CD4-positive, alpha-beta memory T cell (primary cell): ENCODE results near the gene TMEM150A. TPM values are rescaled to one million over a fixed set of nuclear protein-coding genes. Genes with fewer than 3 reads are reported as not detected.

Experiments
- CTCF ChIA-PET: fragments of 350-600 bp; sonication (Branson Sonifier 250); formaldehyde crosslinking; loops from one replicate; lab custom pipeline; 2021; ENCODE audit warnings: inconsistent platforms; ENCODE audit not compliant: partially characterized antibody; lab: Charles Lee
- POLR2A ChIA-PET: fragments of 350-600 bp; sonication (Branson Sonifier 250); formaldehyde crosslinking; loops from one replicate; lab custom pipeline; 2021; ENCODE audit not compliant: partially characterized antibody; lab: Charles Lee
- DNase-seq, 5 donors: peaks; one replicate each; pipeline versions ENCODE4 v3.0.0 to v3.0.0-alpha.2; 2020 to 2022; ENCODE audit warnings: mixed read lengths in 1 of 5
- H3K27ac ChIP-seq: one replicate; pipeline ENCODE4 v1.7.0; 2013; ENCODE audit warnings: low read depth, low read length
- H3K27me3 ChIP-seq: 2 replicates; pipeline ENCODE4 v1.7.0; 2013; ENCODE audit warnings: mild to moderate bottlenecking, low read length, moderate library complexity; ENCODE audit not compliant: insufficient read depth
- H3K36me3 ChIP-seq: 2 replicates; pipeline ENCODE4 v1.7.0; 2013; ENCODE audit warnings: mild to moderate bottlenecking, low read length, moderate library complexity; ENCODE audit not compliant: insufficient read depth
- H3K4me1 ChIP-seq: 2 replicates; pipeline ENCODE4 v1.7.0; 2013; ENCODE audit warnings: mild to moderate bottlenecking, low read length, moderate library complexity; ENCODE audit not compliant: insufficient read depth
- H3K4me3 ChIP-seq, 2 donors: one replicate each; pipeline ENCODE4 v1.7.0; 2013; ENCODE audit warnings: low read length in 2 of 2, mild to moderate bottlenecking in 1 of 2
- H3K9me3 ChIP-seq, 2 donors: one replicate each; pipeline ENCODE4 v1.7.0; 2013; ENCODE audit warnings: low read length in 2 of 2, control low read depth in 1 of 2; ENCODE audit not compliant: control insufficient read depth in 1 of 2
- H3K27ac Mint-ChIP-seq, 7 donors: one replicate each; pipeline ENCODE4 v1.8.0; 2020 to 2021; ENCODE audit warnings: mixed read lengths in 7 of 7, mild to moderate bottlenecking in 6 of 7, inconsistent platforms in 3 of 7, moderate library complexity in 3 of 7
- H3K27me3 Mint-ChIP-seq, 2 donors: one replicate each; pipeline ENCODE4 v1.8.0; 2020 to 2021; ENCODE audit warnings: mixed read lengths in 2 of 2
- H3K36me3 Mint-ChIP-seq, 2 donors: one replicate each; pipeline ENCODE4 v1.8.0; 2020 to 2021; ENCODE audit warnings: mixed read lengths in 2 of 2, inconsistent platforms in 1 of 2, mild to moderate bottlenecking in 1 of 2
- H3K4me1 Mint-ChIP-seq, 4 donors: one replicate each; pipeline ENCODE4 v1.8.0; 2020 to 2021; ENCODE audit warnings: mixed read lengths in 4 of 4, mild to moderate bottlenecking in 1 of 4
- H3K4me3 Mint-ChIP-seq, 8 donors: one replicate each; pipeline ENCODE4 v1.8.0; 2020 to 2021; ENCODE audit warnings: mixed read lengths in 8 of 8, mild to moderate bottlenecking in 7 of 8, moderate library complexity in 6 of 8, inconsistent platforms in 3 of 8
- H3K9me3 Mint-ChIP-seq, 8 donors: one replicate each; pipeline ENCODE4 v1.8.0; 2020 to 2021; ENCODE audit warnings: mixed read lengths in 8 of 8, mild to moderate bottlenecking in 5 of 8, inconsistent platforms in 3 of 8, moderate library complexity in 1 of 8
- intact Hi-C: fragments of 100-400 bp; cut with micrococcal nuclease; formaldehyde crosslinking; loops from one replicate; pipeline ENCODE4 v1.15.1; 2023
- polyA plus RNA-seq, 2 donors: library from polyadenylated mRNA; unstranded; fragments of 300-500 nt; fragmentation: Illumina TruSeq; gene quantifications; one replicate each; pipeline ENCODE4 v1.2.3, GENCODE V29; 2021
- total RNA-seq, 2 experiments: library from RNA; stranded (reverse); gene quantifications; one replicate each; pipeline ENCODE4 v1.2.3, GENCODE V29; 2021

TMEM150A gene
- total and polyA plus RNA-seq, 4 experiments from 2014 or later, result 13.3 to 17.9 (median 14.8) TPM

DNA sequence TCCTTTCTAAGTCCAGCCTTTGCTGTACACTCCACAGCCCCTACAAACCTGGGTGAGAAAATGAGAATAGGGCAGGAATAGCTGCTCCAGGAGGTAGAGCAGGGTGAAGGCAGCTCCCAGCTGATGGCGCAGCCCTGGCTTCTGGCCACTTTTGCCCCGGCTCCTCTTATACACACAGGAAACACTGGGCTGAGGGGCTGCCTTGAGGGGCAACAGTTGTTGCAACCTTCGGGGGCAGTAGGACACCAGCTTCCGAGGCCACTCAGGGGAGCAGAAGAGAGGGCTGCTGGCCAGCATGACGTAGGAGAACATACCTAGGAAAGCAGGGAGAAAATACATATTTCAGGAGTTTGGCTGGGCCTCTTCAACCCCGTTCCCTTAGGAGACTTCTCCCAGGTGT is 49.3 kb downstream of the TMEM150A start:
- CTCF ChIA-PET, result interaction anchor here (0.5 to 12.4 kb wide), 8 partner anchors 15 to 903 kb away, joined by 3 to 378 read pairs (median 4); partner anchors contain the start of genes MAT2A and SH2D6
- Mint-ChIP-seq H3K4me3 (no peak overlapping the region), H3K9me3 (no peaks in the 10 kb centered on the region), H3K4me1 (peaks cover 0 to 7% (median 4%) of the 10 kb centered on the region in 4 donors), H3K27me3 (no peaks in the 10 kb centered on the region), H3K27ac (no peak overlapping the region), H3K36me3 (peaks cover 31 to 63% of the 10 kb centered on the region in 2 donors)
- Histone ChIP-seq H3K4me3 (no peak overlapping the region), H3K4me1 (no peaks in the 10 kb centered on the region), H3K27ac (no peak overlapping the region), H3K27me3 (no peaks in the 10 kb centered on the region), H3K36me3 (peaks cover 45% of the 10 kb centered on the region), H3K9me3 (no peaks in the 10 kb centered on the region)
- POLR2A ChIA-PET, result interaction anchor here (6.8 to 7.8 kb wide), 2 partner anchors 14 to 133 kb away, joined by 92 to 113 read pairs; partner anchors contain the start of genes MAT2A and SH2D6
- intact Hi-C loops, result loop anchor here (2.0 kb wide), 1 partner anchor 226 kb away; the partner anchor contains the start of gene TGOLN2
- DNase-seq, result no peak

GRCh38 chr2:85551698-85552678 is 50.5 kb downstream of the TMEM150A start:
- intact Hi-C loops, result loop anchor here (1.0 to 2.0 kb wide), 7 partner anchors 9 to 252 kb away; partner anchors contain the start of genes ELMOD3, GGCX, MAT2A and RETSAT
- H3K27ac ChIP-seq, result no peak overlapping the region
- Mint-ChIP-seq H3K27me3 (no peaks in the 10 kb centered on the region), H3K27ac (peak overlapping the region; percentile 22 to 70 (median 47)), H3K4me3 (no peak overlapping the region), H3K36me3 (peaks cover 27 to 58% of the 10 kb centered on the region in 2 donors), H3K9me3 (no peaks in the 10 kb centered on the region), H3K4me1 (peaks cover 0 to 7% (median 4%) of the 10 kb centered on the region in 4 donors)
- no peaks in the 10 kb centered on the region for H3K4me1 ChIP-seq
- H3K9me3 ChIP-seq, result no peaks in the 10 kb centered on the region
- ChIA-PET POLR2A (interaction anchor here (1.0 to 7.8 kb wide), 10 partner anchors 9 to 225 kb away, joined by 4 to 113 read pairs (median 8); partner anchors contain the start of genes C2orf68, GGCX, MAT2A and SH2D6), CTCF (interaction anchor here (0.6 to 12.4 kb wide), 37 partner anchors 10 to 286 kb away, joined by 3 to 378 read pairs (median 4); partner anchors contain the start of genes C2orf68, ELMOD3, GGCX and MAT2A)
- H3K36me3 ChIP-seq, result peaks cover 42% of the 10 kb centered on the region
- no peak overlapping the region for H3K4me3 ChIP-seq
- peak; percentile 86 to 90 (median 87) for DNase-seq
- no peaks in the 10 kb centered on the region for H3K27me3 ChIP-seq

GRCh38 chr2:85550486-85550885 is 52.0 kb downstream of the TMEM150A start:
- Mint-ChIP-seq H3K27me3 (no peaks in the 10 kb centered on the region), H3K4me3 (no peak overlapping the region), H3K36me3 (peaks cover 30 to 59% of the 10 kb centered on the region in 2 donors), H3K9me3 (no peaks in the 10 kb centered on the region), H3K27ac (no peak overlapping the region), H3K4me1 (peaks cover 0 to 7% (median 4%) of the 10 kb centered on the region in 4 donors)
- no peaks in the 10 kb centered on the region for H3K27me3 ChIP-seq
- H3K4me3 ChIP-seq, result no peak overlapping the region
- intact Hi-C loops, result no loop called here
- no peak for DNase-seq
- peaks cover 48% of the 10 kb centered on the region for H3K36me3 ChIP-seq
- no peak overlapping the region for H3K27ac ChIP-seq
- ChIA-PET CTCF (interaction anchor here (0.6 to 12.4 kb wide), 16 partner anchors 8 to 227 kb away, joined by 3 to 378 read pairs (median 6); partner anchors contain the start of genes C2orf68, ELMOD3, MAT2A and RETSAT), POLR2A (interaction anchor here (1.0 to 7.8 kb wide), 4 partner anchors 11 to 159 kb away, joined by 3 to 113 read pairs (median 52); partner anchors contain the start of genes GGCX, MAT2A and SH2D6)
- H3K4me1 ChIP-seq, result no peaks in the 10 kb centered on the region
- H3K9me3 ChIP-seq, result no peaks in the 10 kb centered on the region

GRCh38 chr2:85549826-85550225 is 52.7 kb downstream of the TMEM150A start:
- H3K4me1 ChIP-seq, result no peaks in the 10 kb centered on the region
- H3K4me3 ChIP-seq, result no peak overlapping the region
- H3K9me3 Mint-ChIP-seq, result no peaks in the 10 kb centered on the region
- DNase-seq, result no peak
- ChIA-PET CTCF (interaction anchor here (0.5 to 12.4 kb wide), 10 partner anchors 9 to 249 kb away, joined by 3 to 378 read pairs (median 6); partner anchors contain the start of genes MAT2A, SH2D6 and VAMP8), POLR2A (interaction anchor here (0.6 to 7.8 kb wide), 4 partner anchors 10 to 130 kb away, joined by 3 to 113 read pairs (median 48); partner anchors contain the start of genes GGCX, MAT2A and SH2D6)
- intact Hi-C loops, result no loop called here
- H3K27me3 ChIP-seq, result no peaks in the 10 kb centered on the region
- H3K27ac Mint-ChIP-seq, result no peak overlapping the region
- no peak overlapping the region for H3K27ac ChIP-seq
- H3K4me3 Mint-ChIP-seq, result no peak overlapping the region
- peaks cover 0 to 7% (median 4%) of the 10 kb centered on the region in 4 donors for H3K4me1 Mint-ChIP-seq
- H3K36me3 Mint-ChIP-seq, result peaks cover 26 to 60% of the 10 kb centered on the region in 2 donors
- H3K9me3 ChIP-seq, result no peaks in the 10 kb centered on the region
- H3K27me3 Mint-ChIP-seq, result no peaks in the 10 kb centered on the region
- peaks cover 47% of the 10 kb centered on the region for H3K36me3 ChIP-seq

DNA sequence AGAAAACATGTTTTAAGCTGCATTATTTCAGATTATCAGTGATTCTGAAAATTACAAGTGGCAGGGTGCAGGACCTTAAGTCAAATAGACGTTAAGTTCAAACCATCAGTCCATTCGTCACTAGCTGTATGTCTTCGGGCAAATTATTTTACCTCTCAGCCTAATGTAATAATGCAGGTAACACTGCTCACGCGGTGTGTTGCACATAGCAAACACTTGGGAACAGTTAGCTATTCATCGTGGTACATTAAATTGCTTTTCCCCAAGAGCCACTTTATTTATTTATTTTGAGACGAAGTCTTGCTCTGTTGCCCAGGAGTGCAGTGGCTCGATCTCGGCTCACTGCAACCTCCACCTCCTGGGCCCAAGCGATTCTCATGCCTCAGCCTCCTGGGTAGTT is 53.4 kb downstream of the TMEM150A start:
- peak overlapping the region in 1 of 7 donors; percentile 47 for H3K27ac Mint-ChIP-seq
- no peak overlapping the region for H3K4me3 Mint-ChIP-seq
- no peaks in the 10 kb centered on the region for H3K27me3 Mint-ChIP-seq
- Histone ChIP-seq H3K4me3 (no peak overlapping the region), H3K4me1 (no peaks in the 10 kb centered on the region), H3K9me3 (no peaks in the 10 kb centered on the region), H3K27ac (no peak overlapping the region), H3K36me3 (peaks cover 47% of the 10 kb centered on the region), H3K27me3 (no peaks in the 10 kb centered on the region)
- no peak for DNase-seq
- no peaks in the 10 kb centered on the region for H3K9me3 Mint-ChIP-seq
- peaks cover 27 to 60% of the 10 kb centered on the region in 2 donors for H3K36me3 Mint-ChIP-seq
- peaks cover 3 to 7% (median 4%) of the 10 kb centered on the region in 4 donors for H3K4me1 Mint-ChIP-seq
- CTCF ChIA-PET, result interaction anchor here (1.0 to 12.4 kb wide), 8 partner anchors 10 to 249 kb away, joined by 3 to 378 read pairs (median 6); partner anchors contain the start of genes MAT2A, SH2D6 and VAMP8
- intact Hi-C loops, result no loop called here
- POLR2A ChIA-PET, result interaction anchor here (0.6 to 7.8 kb wide), 6 partner anchors 10 to 230 kb away, joined by 3 to 113 read pairs (median 3); partner anchors contain the start of genes C2orf68, GGCX, MAT2A and SH2D6

DNA sequence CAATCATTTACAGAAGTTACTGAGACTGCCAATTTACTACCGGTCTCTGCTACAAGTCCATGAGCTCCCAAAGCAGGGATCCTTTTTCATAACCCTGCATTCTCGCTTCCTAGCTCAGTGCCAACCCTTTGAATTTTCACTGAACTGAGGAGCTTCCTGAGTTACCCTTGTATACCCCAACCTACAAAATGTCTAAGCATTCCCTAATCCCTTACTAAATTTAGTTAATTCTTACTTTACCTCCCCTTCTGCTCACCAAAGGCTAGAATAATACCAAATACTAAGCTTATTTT is 53.9 kb downstream of the TMEM150A start:
- no peak overlapping the region for H3K4me3 Mint-ChIP-seq
- H3K9me3 Mint-ChIP-seq, result no peaks in the 10 kb centered on the region
- Histone ChIP-seq H3K4me1 (no peaks in the 10 kb centered on the region), H3K27ac (no peak overlapping the region), H3K9me3 (no peaks in the 10 kb centered on the region), H3K4me3 (no peak overlapping the region), H3K36me3 (peaks cover 44% of the 10 kb centered on the region), H3K27me3 (no peaks in the 10 kb centered on the region)
- CTCF ChIA-PET, result interaction anchor here (1.1 to 12.4 kb wide), 7 partner anchors 8 to 248 kb away, joined by 3 to 378 read pairs (median 7); partner anchors contain the start of genes MAT2A and SH2D6
- POLR2A ChIA-PET, result interaction anchor here (0.7 to 7.8 kb wide), 5 partner anchors 9 to 229 kb away, joined by 3 to 113 read pairs (median 3); partner anchors contain the start of genes C2orf68, GGCX, MAT2A and SH2D6
- no peaks in the 10 kb centered on the region for H3K27me3 Mint-ChIP-seq
- H3K27ac Mint-ChIP-seq, result peak overlapping the region in 3 of 7 donors; percentile 6 to 57 (median 46)
- intact Hi-C loops, result no loop called here
- peaks cover 31 to 59% of the 10 kb centered on the region in 2 donors for H3K36me3 Mint-ChIP-seq
- H3K4me1 Mint-ChIP-seq, result peaks cover 3 to 7% (median 5%) of the 10 kb centered on the region in 4 donors
- DNase-seq, result no peak
